ENCODE measurements around the gene PI4KA.
"Not testable (repeated sequence)": the region's sequence is repeated elsewhere in the genome, so short reads cannot be mapped to it uniquely, and the experiment has no call there.

Gene PI4KA

DNA sequence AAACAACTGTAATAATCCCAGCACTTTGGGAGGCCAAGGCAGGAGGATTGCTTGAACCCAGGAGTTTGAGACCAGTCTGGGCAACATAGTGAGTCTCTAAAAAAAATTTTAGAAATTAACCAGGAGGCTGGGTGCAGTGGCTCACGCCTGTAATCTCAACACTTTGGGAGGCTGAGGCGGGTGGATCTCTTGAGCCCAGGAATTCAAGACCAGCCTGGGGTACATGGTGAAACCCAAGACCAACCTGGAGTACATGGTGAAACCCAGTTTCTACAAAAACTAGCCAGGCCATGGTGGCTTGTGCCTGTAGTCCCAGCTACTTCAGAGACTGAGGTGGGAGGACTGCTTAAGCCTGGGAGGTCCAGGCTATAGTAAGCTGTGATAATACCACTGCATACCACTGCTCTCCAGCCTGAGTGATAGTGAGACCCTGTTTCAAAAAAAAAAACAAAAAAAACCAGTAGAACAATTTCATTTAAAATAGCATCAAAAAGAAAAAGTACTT lies 11.2 kb downstream of the PI4KA start:
- no peak for DNase-seq

DNA sequence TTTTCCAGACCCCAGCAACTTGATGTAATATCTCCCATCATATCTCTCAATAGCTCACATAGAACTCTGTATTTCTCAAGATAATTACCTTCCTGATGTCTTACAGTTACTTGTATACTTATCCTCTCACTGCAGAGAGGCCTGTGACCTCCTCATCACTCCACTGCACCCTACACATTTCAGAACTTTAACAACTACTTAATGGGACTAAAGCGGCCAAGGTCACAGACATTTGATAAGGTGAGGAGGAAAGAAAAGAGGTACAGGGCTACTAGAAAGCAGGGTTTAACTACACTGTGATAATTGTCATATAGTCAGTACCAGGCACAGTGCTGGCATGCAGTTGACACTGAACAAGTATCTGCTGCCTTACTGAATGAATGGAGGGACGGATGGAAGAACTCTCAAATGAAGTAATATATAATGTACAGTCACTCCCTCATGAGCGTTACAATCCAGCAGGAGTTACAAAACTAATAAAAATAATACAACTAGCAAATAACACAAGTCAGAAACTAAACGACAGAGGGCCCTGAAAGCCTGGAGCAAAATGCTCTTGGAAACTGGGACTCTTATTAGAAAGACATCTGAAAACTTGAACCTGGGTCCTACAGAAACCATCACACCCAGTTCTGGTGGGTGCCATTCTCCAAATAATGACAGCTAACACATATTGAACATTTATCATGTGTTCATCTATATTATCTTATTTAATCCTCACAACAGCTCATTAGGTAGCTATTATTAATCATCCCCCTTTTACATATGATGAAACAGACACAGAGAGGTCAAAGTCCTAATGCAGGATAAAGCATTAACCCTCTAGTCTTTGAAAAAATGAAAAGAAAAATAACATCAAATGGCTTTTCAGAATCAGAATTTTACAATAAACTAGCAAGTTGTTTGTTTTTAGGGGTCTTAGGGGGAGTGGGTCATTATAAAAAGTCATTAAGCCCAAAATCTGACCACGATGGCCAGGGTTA lies 14.3 kb downstream of the PI4KA start:
- DNase-seq, result no peak

DNA sequence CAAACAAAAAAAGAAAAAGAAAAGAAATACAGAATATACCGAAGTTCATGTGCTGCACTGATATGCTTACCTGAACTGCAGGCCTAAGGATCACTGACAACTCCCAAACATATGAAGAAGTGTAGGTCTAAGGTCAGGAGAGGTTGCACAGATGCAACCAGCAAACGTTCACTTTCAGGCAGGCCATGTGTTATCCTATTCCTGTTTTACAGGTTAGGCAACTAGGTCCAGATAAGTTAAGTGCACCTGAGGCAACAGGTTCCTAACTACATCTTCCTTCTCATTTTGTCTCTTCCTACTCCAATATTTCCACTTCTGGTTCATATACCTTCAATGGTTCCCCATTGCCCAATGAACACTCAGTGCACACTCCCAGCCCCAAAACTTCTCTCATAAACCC lies 15.1 kb downstream of the PI4KA start:
- DNase-seq, result no peak

DNA sequence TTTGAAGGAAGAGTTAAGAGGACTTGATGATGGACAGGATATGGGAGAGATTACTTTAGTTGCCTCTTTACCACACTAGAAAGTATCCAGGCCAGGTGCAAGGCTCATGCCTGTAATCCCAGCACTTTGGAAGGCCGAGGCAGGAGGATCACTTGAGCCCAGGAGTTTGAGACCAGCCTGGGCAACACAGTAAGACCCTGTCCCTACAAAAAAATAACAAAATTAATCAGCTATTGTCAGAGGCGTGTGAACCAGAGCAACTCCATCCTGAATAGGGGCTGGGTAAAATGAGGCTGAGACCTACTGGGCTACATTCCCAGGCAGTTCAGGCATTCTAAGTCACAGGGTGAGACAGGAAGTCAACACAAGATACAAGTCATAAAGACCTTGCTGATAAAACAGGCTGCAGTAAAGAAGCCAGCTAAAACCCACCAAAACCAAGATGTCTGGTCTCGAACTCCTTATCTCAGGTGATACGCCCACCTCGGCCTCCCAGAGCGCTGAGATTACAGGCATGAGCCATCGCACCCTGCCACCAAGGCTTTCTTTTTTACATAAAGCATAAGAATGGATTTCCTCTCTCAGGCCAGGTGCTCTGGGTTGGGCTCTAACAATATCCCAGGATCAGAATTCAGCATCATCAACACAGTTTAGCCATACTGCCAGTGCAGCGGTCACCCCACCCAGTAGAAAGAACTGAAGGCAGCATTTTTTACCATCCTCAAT lies 17.8 kb downstream of the PI4KA start:
- DNase-seq, result no peak

DNA sequence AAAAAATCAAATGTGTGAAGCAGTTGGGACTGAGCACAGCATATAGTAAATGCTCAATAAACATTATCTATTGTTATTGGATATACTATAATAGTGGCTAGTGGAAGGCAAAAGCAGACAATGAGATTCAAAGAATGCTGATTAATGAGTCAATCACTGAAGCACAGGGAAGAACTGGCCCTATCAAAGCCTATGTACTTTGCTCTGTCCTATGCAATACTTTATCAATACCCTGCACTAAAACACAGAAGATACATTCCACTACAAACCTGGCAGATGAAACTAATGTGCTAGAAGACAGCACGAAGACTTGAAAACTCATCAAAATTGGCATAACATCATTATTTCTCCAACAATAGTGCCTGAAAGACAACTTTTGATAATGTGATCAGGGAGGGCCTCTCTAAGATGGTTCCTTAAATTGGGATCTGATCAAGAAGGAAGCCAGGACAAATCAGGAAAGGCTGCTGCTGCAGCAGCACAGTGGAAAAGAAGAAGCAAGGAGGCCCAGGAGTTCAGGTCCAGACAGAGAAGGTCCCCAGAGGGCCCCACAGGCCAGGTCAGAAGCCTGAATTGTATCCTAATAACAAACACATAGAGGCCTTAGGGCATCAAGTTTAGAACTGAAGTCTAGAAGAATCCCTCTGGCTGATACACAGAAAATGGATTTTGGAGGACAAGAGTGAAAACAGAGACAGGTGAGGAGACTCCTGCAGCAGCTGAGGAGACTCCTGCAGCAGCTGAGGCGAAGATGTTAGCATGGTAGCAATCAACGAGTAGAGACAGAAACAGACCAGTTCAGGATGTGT lies 18.6 kb downstream of the PI4KA start:
- DNase-seq, result no peak

DNA sequence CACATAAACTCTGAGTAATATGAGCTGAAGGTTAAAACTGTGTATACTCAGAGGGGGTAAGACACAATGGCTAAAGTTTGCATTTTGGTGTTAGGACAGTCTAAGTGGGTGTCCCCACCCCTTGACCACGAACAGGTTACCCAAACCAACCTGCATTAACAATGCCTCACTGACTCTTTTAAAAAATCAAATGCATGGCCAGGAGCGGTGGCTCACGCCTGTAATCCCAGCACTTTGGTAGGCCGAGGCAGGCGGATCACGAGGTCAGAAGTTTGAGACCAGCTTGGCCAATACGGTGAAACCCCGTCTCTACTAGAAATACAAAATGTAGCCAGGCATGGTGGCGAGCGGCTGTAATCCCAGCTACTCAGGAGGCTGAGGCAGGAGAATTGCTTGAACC lies 19.3 kb downstream of the PI4KA start:
- not testable (repeated sequence) for DNase-seq

DNA sequence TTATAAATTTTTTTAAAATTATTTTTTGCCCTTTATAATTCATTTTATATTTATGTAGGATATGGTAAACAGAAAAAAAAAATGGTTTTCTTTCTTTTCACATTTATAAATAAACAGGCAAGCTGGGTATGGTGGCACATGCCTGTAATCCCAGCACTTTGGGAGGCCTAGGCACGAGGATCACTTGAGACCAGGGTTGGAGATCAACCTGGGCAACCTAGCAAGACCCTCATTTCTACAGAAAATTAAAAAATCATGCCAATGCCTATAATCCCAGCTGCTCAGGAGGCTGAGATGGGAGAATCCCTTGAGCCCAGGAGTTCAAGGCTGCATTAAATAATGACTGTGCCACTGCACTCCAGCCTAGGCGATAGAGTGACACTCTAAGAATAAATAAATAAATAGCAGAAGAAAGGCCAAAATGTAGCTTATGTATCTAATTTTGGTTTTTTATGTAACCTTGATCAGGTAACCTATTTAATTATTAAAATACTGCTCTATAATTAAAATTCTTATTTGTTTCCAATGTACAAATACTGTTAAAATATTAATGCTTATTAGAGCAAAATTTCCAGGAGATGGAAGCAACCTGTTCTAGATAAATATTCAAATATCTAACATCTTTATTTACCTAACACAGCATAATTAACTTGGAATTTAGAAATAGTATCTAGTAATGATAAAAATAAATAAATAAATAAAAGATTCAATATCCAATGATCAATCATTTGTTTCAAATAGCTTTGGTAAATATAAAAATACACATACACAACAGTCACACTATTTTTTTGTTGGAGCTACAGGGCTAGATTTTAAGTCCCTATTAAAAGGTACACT lies 21.4 kb downstream of the PI4KA start:
- no peak for DNase-seq

DNA sequence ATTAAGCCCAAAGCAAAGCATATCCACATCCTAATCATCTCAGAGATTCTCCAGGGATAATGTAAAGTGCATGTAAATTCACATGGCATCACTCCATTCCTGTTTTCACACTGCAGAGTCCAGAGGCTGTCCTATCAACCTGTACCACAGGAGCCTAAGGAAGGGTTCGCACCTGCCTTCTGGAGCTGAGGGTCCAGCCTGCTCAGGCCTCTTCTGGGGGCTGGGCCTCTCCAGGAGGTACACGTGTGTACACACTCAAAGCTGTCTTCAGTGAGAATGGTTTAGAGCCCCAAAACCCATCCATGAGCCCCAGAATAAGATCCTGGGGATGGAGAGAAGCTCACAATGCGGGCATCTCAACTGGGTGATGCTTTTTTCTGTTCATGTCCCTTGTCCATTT lies 23.9 kb downstream of the PI4KA start:
- DNase-seq, result no peak

DNA sequence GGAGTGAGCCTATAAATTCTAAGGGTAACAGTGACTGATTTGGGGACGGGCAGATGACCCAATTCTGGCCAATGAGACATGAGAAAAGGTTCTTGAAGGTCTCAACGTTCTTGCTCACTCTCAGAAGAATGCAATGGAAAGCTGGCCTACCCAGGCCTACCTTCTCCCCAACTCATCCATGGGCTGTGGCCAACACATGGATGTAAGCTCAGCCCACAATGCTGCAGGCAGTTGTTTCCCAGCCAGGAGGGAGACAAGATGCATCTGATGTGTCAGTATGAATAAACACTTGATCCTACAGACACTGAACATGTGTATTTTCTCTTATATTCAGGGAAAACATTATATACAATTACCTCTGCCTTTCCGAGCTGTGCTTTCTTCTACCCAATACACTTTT lies 24.4 kb downstream of the PI4KA start:
- no peak for DNase-seq

DNA sequence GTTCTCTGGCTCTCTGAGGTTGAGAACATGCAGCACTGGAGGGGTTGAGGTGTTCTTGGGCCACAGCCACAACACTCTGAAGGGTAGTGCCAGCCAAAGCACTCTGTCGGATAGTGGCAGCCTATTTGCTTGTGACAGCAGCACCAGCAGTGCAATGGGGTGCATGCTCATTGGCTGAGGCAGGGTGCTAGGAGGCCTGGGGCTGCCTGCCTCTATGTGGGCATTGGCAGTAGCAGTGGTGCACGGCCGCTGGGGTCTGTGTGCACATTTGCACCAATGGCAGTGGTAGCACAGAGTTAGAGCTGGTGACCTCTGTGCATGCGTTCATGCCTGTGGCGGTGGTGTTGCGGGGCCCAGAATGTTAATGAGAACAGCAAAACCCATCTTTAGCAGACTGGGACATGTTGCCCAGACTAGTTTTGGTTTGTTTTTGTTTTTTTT lies 25.4 kb downstream of the PI4KA start:
- no peak for DNase-seq

DNA sequence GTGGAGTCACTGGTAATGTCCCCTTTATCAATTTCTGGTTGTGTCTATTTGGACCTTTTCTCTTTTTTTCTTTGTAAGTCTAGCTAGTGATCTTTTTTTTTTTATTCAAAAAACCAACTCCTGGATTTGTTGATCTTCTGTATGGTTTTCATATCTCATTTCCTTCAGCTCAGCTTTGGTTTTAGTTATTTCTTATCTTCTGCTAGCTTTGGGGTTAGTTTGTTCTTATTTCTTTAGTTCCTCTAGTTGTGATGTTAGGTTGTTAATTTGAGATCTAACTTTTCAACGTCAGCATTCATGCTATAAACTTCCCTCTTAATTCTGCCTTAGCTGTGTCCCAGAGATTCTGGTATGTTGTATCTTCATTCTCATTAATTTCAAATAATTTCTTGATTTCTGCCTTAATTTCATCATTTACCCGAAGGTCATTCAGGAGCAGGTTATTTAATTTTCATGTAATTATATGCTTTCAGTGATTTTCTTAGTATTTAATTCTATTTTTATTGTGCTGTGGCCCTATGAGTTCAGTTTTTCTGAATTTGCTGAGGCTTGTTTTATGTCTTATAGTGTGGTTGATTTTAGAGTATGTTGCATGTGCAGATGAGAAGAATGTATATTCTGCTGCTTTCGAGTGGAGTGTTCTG lies 29.0 kb downstream of the PI4KA start:
- no peak for DNase-seq

DNA sequence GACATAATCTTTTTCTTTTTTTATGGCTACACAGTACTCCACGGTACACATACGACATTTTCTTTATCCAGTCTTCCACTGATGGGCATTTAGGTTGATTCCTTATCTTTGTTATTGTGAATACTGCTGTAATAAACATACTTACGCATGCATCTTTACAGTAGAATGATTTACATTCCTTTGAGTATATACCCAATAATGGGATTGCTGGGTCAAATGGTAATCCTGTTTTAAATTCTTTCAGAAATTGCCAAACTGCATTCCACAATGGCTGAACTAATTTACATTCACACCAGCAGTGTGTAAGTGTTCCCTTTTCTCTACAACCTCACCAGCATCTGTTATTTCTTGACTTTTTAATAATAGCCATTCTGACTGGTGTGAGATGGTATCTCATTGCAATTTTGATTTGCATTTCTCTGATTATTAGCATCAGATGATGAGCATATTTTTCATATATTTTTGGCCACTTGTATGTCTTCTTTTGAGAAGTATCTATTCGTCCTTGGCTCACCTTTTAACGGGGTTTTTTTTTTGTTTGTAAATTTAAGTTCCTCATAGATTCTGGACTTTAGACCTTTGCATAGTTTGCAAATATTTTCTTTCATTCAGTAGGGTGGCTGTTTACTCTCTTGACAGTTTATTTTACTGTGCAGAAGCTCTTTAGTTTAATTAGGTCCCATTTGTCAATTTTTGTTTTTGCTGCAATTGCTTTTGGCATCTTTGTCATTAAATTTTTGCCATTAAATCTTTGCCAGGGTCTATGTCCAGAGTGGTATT lies 32.0 kb downstream of the PI4KA start:
- not testable (repeated sequence) for DNase-seq

DNA sequence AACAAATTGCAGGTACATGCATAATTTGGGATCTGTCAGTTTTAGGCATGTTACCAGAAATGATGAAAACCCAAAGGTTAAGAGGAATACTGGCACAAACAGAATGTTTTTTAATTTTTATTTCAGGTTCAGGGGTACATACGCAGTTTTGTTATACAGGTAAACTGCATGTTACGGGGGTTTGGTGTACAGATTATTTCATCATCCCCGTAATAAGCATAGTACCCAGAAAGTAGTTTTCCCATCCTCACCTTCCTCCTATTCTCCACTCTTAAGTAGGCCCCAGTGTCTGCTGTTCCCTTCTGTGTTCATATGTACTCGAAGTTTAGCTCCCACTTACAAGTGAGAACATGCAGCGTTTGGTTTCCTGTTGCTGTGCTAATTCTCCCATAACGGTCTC lies 33.0 kb downstream of the PI4KA start:
- DNase-seq, result no peak

DNA sequence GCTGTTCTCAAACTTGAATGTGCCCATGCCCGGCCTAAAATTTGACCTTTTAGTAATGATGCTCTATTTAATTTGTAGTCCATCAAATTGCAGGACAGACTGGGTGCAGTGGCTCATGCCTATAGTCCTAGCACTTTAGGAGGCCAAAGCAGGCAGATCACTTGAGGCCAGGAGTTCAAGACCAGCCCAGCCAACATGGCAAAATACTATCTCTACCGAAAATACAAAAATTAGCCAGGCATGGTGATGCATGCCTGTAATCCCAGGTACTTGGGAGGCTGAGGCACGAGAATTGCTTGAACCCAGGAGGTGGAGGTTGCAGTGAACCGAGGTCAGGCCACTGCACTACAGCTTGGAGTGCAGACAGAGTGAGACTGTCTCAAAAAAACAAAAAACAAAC lies 33.4 kb downstream of the PI4KA start:
- DNase-seq, result not testable (repeated sequence)

DNA sequence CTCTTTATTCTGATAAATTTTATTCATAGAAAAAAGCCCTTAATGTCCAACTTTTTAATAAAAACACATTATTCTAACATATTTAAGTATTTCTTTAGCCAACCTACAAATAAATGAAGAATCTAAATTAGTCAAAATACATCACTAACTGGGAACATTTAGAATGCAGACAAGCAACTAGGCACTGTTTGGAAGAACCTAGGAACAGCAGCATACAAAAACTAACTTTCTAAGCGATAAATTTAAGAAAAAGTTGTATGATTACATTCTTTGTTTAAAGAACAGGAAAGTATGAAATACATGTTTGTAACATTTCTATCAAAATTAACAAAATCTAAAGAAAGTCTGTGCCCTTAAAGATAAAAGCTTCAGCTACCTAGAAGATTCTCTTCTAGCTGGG lies 35.3 kb downstream of the PI4KA start:
- DNase-seq, result no peak

DNA sequence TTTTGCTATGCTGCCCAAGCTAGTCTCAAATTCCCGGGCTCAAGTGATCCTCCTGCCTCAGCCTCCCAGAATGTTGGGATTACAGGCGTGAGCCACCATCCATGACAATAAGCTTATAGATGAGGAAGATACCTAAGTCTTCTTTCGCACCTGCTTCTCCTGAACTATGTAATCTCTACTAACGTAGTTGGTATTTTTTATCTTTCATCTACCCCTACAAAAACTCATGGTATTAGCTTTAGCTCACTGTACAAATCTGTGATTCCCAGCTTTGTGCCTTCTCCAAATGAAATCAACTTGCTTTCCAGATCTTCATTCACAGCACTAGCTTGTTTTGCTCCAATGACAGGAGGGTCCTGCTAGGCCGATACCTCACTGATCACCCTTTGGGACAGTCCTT lies 36.4 kb downstream of the PI4KA start:
- no peak for DNase-seq

DNA sequence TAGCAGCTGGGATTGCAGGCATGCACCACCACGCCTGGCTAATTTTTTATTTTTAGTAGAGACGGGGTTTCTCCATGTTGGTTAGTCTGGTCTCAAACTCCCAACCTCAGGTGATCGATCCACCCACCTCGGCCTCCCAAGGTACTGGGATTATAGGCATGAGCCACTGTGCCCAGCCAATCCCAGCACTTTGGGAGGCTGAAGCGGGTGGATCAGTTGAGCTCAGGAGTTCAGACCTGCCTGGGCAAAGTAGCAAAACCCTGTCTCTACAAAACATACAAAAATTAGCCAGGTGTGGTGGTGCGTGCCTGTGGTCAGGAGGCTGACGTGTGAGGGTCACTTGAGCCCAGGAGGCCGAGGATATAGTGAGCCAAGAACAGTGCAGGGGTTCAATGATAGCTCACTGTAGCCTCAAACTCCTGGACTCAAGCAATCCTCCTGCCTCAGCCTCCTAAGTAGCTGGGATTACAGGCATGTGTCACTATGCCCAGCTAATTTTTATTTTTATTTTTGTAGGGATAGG lies 36.8 kb downstream of the PI4KA start:
- not testable (repeated sequence) for DNase-seq

DNA sequence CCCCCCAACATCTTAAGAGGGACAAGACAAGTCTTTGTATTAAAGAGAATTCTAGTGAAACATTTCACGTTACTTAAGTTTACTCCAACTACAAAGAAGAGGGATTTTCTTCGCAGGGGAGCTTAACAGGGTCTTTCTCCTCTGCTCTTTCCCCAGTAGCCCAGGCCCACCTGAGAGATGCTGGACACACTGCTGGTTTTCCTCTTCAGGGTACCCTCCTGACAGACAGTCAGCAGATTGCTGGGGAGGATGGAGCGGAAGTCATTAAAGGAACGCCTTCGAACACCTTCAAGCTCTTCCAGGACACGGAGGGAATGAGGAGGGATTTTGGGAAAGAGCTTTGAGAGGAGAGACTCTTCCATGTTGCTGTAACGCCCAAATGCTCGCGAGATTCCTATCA lies 39.1 kb downstream of the PI4KA start:
- no peak for DNase-seq

DNA sequence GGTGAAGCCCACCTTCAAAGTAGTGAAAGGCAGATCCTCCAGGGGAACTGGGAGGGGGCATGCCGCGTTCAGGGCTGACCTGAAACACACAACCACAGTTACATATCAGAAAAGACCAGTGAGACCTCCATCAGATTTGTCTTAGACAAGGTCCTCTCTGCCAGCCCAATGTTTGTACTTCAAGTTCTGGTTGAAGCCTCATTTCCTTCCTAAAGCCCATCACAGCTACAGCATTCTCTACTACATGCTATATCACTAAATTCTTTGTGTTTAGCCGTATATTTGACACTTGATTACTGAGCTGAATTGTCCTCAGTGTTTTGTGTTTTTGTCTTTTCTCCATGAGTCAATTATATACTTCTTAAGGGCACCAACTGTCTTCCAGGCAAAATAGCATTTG lies 40.1 kb downstream of the PI4KA start:
- no peak for DNase-seq

DNA sequence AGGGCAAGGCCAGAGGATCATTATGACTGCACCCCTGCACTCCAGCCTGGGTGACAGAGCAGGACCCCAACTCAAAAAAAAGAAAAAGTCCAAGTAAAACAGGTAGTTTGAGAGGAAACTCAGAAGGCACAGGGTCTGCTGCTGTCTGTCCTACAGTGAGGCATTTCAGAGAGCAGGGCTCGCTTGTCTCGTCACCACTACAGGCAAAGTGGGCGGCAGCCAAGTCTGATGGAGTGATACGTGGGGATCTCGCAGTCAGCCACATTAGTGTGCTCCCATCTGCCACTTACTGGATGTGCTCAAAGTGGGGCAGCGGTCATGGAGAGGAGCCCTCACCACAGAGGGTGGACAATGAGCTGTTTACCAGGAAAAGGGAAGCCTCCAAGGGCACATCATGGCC lies 42.1 kb downstream of the PI4KA start:
- DNase-seq, result no peak
